GM10847 (cell line): ENCODE measurements around the gene FOSL2.

Source experiments
- POLR2A ChIP-seq: IDR thresholded peaks from 2 replicates; pipeline ENCODE4 v1.6.1; 2011; ENCODE audit not compliant: insufficient read length; ENCODE audit errors: extremely low read depth

Gene FOSL2

GRCh38 chr2:28365158-28365557 lies 27.5 kb upstream of the FOSL2 start:
- no peak for TF ChIP-seq POLR2A

GRCh38 chr2:28366149-28366495 lies 26.5 kb upstream of the FOSL2 start:
- no peak for TF ChIP-seq POLR2A

GRCh38 chr2:28366496-28367282 lies 26.0 kb upstream of the FOSL2 start:
- TF ChIP-seq POLR2A, result no peak

- no peak for TF ChIP-seq POLR2A
Observed at GRCh38 chr2:28367667-28368356, 24.8 kb upstream of the FOSL2 start.

- TF ChIP-seq POLR2A, result no peak
Observed at GRCh38 chr2:28368357-28368798, 24.3 kb upstream of the FOSL2 start.

GRCh38 chr2:28369358-28369757 lies 23.3 kb upstream of the FOSL2 start:
- no peak for TF ChIP-seq POLR2A

- no peak for TF ChIP-seq POLR2A
Observed at GRCh38 chr2:28370354-28370753, 22.3 kb upstream of the FOSL2 start.

- no peak for TF ChIP-seq POLR2A
Observed at GRCh38 chr2:28373854-28374253, 18.8 kb upstream of the FOSL2 start.

GRCh38 chr2:28374331-28374730 lies 18.3 kb upstream of the FOSL2 start:
- TF ChIP-seq POLR2A, result no peak

GRCh38 chr2:28375236-28375635 lies 17.4 kb upstream of the FOSL2 start:
- TF ChIP-seq POLR2A, result no peak

GRCh38 chr2:28375742-28376631 lies 16.7 kb upstream of the FOSL2 start:
- TF ChIP-seq POLR2A, result no peak

- TF ChIP-seq POLR2A, result no peak
Observed at GRCh38 chr2:28377195-28377816, 15.4 kb upstream of the FOSL2 start.

- no peak for TF ChIP-seq POLR2A
Observed at GRCh38 chr2:28377984-28378678, 14.5 kb upstream of the FOSL2 start.
